Glutamatergic neuron (in vitro differentiated cells): ENCODE results near the gene BBS1. TPM values are rescaled to one million over a fixed set of nuclear protein-coding genes. Genes with fewer than 3 reads are reported as not detected.

Experiments used
- DNase-seq: peaks from one replicate; pipeline ENCODE4 v3.0.0; 2022
- H3K27ac Mint-ChIP-seq: one replicate; pipeline ENCODE4 v1.8.0; 2020; ENCODE audit warnings: mild to moderate bottlenecking, mixed read lengths, inconsistent platforms; ENCODE audit not compliant: unreplicated experiment
- H3K27me3 Mint-ChIP-seq: one replicate; pipeline ENCODE4 v1.8.0; 2020; ENCODE audit warnings: mild to moderate bottlenecking, moderate library complexity, mixed read lengths, inconsistent platforms; ENCODE audit not compliant: unreplicated experiment
- H3K36me3 Mint-ChIP-seq: one replicate; pipeline ENCODE4 v1.8.0; 2020; ENCODE audit warnings: mild to moderate bottlenecking, mixed read lengths, inconsistent platforms; ENCODE audit not compliant: unreplicated experiment
- H3K4me1 Mint-ChIP-seq: one replicate; pipeline ENCODE4 v1.8.0; 2020; ENCODE audit warnings: mild to moderate bottlenecking, low read depth, mixed read lengths, inconsistent platforms; ENCODE audit not compliant: unreplicated experiment
- H3K4me3 Mint-ChIP-seq: one replicate; pipeline ENCODE4 v1.8.0; 2020; ENCODE audit warnings: mild to moderate bottlenecking, mixed read lengths, inconsistent platforms; ENCODE audit not compliant: unreplicated experiment
- H3K9me3 Mint-ChIP-seq: one replicate; pipeline ENCODE4 v1.8.0; 2020; ENCODE audit warnings: mild to moderate bottlenecking, moderate library complexity, mixed read lengths, inconsistent platforms; ENCODE audit not compliant: unreplicated experiment
- CTCF ChIP-seq: fragments of 200-600 bp; sonication (generic); IDR thresholded peaks from one replicate; pipeline ENCODE4 v1.5.0; 2021; ENCODE audit not compliant: partially characterized antibody, unreplicated experiment
- total RNA-seq: library from RNA; stranded (reverse); fragmentation: NEBNext Ultra II Directional; extraction: Animal tissue kit (Norgen Biotek cat#: 25700); gene quantifications from one replicate; pipeline ENCODE4 v1.2.1, GENCODE V29; 2021; ENCODE audit not compliant: unreplicated experiment

BBS1 gene
- total RNA-seq, 1 donor from 2014 or later, result 37.3 TPM

- peaks cover 11% of the 10 kb centered on the region for H3K27me3 Mint-ChIP-seq
- peaks cover 29% of the 10 kb centered on the region for H3K4me1 Mint-ChIP-seq
- H3K27ac Mint-ChIP-seq, result peak within 1 kb of the TSS; percentile 68
- peaks cover 4% of the 10 kb centered on the region for H3K36me3 Mint-ChIP-seq
- H3K4me3 Mint-ChIP-seq, result peak within 1 kb of the TSS; percentile 71
- DNase-seq, result peak; percentile 32
- H3K9me3 Mint-ChIP-seq, result peaks cover 11% of the 10 kb centered on the region
- TF ChIP-seq CTCF, result no peak
These were observed 36.0 kb downstream of the BBS1 start, which contains the start of gene ACTN3 for GRCh38 chr11:66546368-66546965. Gene ACTN3 (plus strand): TSS chr11:66546903. CDS start chr11:66546938, 35 bp downstream.

GRCh38 chr11:66546966-66547661 is 36.7 kb downstream of the BBS1 start:
- peak overlapping the region; percentile 68 for H3K27ac Mint-ChIP-seq
- H3K9me3 Mint-ChIP-seq, result peaks cover 10% of the 10 kb centered on the region
- peak overlapping the region; percentile 71 for H3K4me3 Mint-ChIP-seq
- peak; percentile 57 for DNase-seq
- H3K27me3 Mint-ChIP-seq, result peaks cover 11% of the 10 kb centered on the region
- H3K4me1 Mint-ChIP-seq, result peaks cover 29% of the 10 kb centered on the region
- TF ChIP-seq CTCF, result no peak
- H3K36me3 Mint-ChIP-seq, result peaks cover 4% of the 10 kb centered on the region

GRCh38 chr11:66547662-66548009 is 37.2 kb downstream of the BBS1 start:
- Mint-ChIP-seq H3K36me3 (peaks cover 4% of the 10 kb centered on the region), H3K4me3 (peak overlapping the region; percentile 71), H3K4me1 (peaks cover 27% of the 10 kb centered on the region), H3K27me3 (peaks cover 11% of the 10 kb centered on the region), H3K9me3 (peaks cover 9% of the 10 kb centered on the region), H3K27ac (peak overlapping the region; percentile 68)
- no peak for TF ChIP-seq CTCF
- DNase-seq, result peak; percentile 32

- DNase-seq, result peak; percentile 31
- Mint-ChIP-seq H3K27ac (peak overlapping the region; percentile 56), H3K4me1 (peaks cover 27% of the 10 kb centered on the region), H3K36me3 (peaks cover 4% of the 10 kb centered on the region), H3K9me3 (peaks cover 10% of the 10 kb centered on the region), H3K27me3 (peaks cover 11% of the 10 kb centered on the region), H3K4me3 (peak overlapping the region; percentile 58)
- TF ChIP-seq CTCF, result no peak
These were observed 37.6 kb downstream of the BBS1 start for GRCh38 chr11:66548041-66548440.
